Left renal pelvis (tissue), 4 donors: ENCODE measurements around the gene PFKFB4. TPM values are rescaled to one million over a fixed set of nuclear protein-coding genes. Genes with fewer than 3 reads are reported as not detected.

ENCODE experiments used
- DNase-seq, 4 donors: peaks; one replicate each; pipeline ENCODE4 v3.0.0-alpha.2; 2013; ENCODE audit warnings: low read depth in 4 of 4, low spot score in 3 of 4
- polyA plus RNA-seq, 4 donors: library from polyadenylated mRNA; unstranded; fragments of 120-200 nt; gene quantifications; one replicate each; pipeline ENCODE4 v1.2.1, GENCODE V29; 2013; ENCODE audit not compliant: insufficient read length in 4 of 4

PFKFB4 gene
- 1 to 10 TPM; 2.9 to 6.5 (median 5.5) TPM for polyA plus RNA-seq

DNA sequence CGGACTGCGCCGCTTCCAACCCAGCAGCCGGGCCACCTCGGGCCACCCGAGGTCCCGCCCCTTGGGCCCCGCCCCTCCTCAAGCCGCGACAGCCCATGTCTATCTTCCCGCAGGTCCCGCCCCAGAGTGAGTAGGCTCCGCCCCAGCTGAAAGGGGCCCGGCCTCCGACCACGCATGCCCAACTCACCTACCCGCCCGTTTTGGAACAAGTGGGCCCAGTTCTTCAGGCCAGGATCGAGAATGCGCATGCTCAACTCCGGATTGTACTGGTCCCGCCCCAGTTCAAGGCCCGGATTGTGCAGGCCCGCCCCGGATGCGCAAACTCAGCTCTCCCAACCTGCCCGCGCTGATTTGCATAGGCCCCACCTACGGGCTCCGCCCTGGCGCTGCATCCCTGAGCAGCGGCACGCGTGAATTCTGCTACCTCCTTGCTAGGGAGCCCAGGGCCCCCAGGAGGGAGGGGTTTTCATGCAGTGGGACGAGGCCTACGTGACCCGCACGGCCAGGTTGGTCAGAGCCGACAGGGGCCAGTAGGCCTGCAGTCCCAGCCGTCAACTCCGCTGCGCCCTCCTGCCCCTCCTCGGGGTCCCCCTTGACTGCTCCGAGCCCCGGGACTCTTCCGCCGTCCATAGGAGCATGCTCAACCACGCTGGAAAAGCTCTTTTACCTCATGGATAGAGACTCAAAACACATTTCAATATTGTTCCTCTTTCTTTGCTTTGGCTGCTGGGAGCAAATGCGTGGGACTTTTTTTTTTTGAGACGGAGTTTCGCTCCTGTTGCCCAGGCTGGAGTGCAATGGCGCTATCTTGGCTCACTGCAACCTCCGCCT lies at the start of gene PFKFB4:
TSS of gene PFKFB4 (minus strand) at position 8 of the 831 bp plus-strand sequence. CDS start 26 bp downstream, outside the sequence.
- peak; percentile 96 to 99 (median 98) for DNase-seq

DNA sequence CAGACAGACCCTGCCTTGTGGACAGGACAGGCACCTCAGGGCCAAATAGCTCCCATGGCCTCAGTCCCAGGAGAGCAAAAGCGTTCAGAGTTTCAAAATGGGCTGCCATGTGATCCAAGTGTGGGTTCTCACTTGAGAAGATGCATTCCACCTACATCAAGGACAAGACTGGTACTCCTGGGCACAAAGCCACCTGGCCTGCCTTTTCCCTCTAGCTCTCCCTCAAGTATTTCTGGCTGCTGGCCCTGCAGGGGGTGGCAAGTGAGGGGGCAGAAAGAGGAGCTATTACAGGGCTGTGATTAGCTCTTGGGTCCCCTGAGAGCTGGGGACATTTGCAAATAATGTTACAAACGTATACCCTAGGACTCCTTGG lies 45.0 kb upstream of the PFKFB4 start:
- no peak for DNase-seq

DNA sequence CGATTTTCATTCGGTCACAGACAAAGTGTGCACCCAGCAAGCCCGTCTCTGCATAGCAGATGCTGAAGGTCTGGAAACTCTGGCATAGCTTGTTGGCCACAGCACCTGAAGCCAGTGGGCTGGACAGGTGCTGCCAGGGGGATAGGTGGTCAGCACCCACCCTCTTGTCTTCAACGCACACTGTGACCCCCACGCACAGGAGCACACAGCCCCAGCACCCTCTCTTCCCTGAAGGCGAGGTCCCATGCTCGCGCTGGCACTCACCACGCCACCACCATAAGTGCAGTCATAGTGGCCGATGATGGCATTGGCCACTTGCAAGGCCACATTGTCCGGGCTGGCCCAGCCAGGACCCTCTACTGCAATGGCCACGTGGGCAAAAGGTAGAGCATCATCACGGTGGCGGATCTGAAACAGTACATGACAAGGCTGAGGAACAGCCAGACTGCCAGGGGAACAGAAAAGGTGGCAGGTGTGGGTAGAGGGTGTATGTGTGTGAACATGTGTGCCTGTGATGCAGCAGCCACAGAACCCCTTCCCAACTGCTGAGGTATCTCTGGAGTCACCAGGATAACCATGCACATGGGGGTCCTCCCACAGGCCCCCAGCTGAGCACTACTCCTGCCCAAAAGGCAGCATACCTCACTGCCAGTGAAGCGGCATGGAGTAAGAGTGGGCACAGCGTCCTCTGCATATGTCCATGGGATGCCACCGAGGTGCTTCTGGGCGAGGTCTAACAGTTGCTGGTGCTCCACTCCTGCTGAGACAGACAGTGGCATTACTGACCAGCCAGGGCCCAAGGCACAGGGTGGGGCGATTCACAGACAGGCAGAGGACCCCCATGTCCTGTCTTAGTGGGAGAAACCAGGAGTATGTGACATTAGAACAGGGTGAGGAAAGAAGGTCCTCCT lies 44.4 kb upstream of the PFKFB4 start:
- no peak for DNase-seq

DNA sequence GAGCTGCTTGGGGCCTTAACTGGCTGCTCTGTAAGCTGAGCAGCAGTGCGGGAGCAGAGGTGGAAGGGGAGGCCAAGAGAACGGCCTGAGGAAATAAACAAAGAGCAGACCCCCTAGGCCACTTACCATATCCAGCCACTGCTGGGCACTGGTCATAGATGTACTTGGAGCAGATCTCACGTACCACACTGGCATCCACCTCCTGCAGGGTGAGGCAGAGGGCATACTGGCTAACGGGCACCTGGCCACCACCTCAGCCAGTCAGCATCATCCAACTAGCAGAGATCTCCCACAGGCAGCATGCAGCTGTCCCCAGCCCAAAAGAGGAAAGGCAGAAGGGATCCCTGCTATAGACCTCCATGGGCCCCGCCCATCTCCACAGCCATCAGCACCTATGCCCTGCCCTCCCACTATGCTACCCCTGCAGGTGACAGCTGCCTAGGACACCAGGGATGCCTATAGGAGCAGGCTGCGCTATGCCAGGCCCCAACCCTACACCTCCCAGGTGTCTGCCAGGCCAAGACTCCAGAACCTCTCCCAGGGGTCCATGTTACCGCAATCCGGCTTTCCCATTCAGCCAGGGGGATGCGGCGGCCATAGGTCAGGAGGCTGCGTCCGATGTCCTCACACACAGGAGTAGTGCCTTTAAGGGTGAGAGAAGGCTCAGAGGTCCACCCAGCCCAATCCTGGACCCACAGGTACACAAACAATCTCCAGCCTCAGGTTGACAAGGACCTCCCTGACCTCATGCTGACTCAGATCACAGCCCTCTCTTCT lies 43.1 kb upstream of the PFKFB4 start:
- no peak for DNase-seq

DNA sequence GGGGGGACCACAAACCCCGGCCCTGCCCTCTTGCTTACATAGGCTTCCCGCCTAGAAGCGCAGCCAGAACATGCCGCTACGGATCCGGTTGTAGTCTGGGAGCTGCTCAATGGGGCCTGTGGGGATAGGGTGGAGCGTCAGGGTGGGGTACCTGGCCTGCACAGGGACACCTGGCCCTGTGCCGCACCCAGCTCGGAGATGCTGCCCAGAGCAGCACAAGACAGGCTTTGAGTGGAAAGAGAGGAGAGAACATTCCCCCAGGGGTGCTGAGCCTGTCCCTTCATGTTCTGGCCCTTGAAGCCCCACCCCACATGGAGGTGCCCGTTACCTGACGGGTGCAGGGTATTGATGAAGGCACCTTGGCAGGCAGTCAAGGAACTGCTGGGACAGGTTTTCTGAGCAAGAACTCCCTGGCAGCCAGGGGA lies 42.5 kb upstream of the PFKFB4 start:
- DNase-seq: no peak

DNA sequence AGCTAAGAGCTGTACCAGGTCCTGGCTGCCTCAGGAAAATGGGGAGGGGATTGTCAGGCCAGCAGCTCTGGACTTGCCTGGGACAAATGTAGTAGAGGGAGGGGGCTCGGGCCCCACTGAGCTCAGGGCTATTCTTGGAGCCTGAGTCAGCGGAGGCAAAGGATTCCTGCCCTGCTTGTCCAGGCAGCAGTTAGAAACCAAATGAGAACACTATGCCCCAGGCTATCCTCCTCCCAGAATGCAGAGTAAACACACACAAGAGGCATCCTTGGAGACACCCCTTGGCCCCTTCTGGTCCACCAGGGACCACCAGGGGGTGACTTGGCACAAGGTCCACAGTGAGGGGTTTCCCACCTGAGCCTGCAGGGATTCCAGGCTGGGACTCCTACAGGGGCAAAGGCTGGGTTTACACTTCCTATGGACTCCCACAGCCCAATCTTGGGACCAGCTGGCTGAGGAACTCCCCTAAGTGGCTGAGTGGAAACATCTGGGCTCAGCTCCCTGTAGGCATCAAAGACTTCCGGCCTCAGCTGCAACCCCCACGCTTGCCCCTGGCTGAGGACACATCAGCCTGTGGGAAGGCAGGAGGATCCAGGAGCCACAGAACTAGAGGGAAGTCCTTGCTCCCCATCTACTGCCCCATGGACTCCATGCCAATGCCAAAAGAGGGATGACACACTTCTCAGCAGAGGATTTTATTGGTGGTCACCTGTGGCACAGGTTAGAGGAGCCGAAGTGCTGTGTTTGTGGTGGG lies 41.9 kb upstream of the PFKFB4 start:
- peak in 3 of 4 donors; percentile 60 to 78 (median 71) for DNase-seq

DNA sequence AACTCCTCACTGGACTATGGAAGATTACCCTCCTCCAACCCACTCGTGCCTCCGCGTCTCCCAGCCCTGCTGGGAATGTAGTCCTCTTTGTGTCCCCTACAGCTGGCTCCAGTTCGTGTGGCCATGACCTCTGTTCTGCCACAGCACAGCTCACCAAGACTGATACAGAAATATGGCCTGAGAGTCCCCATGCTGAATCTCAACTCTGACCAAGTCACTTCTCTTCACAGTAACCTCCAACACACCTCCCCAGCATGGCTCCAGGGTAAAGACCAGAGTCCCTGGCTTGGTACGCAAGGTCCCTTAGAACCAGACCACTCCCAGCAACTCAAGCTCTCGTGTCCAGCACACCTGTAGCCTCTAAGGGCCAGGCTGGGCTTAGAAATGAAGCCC lies 40.8 kb upstream of the PFKFB4 start:
- no peak for DNase-seq

DNA sequence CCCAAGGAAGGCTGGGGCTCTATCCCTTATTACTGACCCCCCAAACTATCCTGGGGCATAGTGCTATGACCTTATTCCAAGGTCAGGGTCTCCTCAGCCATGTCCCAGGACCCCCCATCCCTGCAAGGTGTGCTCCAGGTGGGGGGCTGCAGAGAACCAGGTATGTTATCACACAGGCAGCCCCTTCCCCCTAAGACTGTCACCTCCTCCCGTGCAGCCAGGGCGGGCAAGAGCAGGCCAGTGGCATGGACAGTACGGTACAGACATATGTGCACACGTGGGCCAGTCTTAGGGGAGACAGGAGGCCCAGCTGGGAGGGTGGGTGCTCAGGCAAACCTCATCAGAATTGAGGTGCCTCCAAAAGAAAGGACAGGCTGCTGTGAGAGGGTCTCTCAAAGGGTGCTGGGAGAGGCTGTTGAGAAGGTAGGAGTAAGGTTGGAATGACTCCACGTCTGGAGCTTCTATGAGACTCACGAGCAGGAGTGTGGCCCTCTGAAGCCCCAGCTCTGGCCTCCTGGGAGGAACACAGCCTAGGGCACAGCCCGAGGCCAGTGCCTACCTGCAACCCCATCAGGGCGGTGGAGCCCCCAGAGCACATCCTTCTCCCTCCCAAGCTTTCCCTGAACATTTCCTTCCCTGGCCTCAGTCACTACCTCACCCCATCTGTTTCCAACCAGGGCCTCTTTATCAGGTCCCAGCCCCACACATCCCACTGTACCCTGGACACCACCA lies 40.2 kb upstream of the PFKFB4 start:
- DNase-seq: no peak

DNA sequence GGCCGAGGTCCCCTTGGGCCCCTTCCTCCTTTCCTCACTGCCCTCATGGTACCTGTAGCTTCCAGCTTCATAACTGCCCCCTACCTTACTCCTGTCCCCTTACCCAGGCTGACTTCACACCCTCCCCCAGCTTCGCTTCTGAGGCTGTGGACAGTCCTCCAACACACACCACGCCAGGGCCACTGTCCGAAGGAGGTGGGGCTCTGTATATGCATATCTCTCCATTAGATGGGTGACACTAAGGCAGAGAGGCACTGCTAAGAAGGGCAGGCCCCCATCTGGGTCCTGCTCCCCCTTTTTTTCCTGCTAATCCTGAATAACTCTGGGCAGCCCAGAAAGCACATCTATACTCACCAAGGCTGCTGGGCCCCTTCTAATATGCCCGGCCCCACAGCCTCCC lies 39.6 kb upstream of the PFKFB4 start:
- no peak for DNase-seq

DNA sequence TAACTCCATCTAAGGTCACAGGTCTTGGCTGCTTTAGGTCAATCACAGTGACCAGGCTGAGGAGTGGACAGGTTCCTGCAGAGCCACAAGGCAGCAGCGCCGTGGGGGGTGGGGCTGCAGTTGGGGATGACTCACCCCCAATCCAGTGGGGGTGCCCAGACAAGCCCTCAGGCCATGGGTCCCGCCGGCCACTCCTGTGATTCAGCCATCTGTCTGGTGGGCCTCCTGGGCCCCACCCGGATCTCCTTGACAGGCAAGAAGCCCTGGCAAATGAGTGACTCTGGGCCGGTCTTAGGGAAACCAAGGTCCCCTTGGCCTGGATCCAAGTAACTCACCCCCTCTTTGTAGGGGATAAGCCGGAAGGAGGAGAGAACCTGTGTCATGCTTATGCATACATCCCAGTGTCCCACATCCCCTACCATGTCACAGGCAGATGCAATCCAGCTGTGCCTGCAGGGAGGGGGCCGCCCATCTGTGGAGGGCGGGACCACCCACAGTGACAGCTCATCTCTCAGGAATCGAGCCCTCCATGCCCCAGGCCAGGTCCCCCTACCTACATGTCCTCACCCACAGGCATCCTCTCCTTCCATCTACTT lies 39.0 kb upstream of the PFKFB4 start:
- no peak for DNase-seq

DNA sequence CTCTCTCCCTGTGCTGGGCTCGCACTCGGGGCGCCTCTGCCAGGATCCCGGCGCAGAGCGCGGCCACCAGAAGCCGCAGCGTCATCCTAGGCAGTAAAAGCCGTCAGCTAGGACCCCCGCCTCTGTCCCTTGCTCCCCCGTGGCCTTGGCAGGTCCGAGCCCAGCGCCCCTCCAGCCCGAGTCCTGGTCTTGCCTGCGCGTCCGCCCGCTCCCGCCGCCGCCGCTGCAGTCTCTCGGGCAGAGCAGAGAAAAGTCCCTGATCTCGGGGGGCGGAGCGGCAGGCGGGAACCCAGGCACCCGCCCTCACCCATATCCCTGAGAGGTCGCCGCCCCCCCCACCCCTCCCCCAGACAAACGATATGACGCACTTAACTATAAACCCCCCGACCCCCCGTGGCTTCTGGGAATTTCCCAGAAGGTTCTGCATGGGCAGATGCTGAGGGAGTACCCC lies 38.5 kb upstream of the PFKFB4 start, which contains the start of gene COL7A1:
TSS of gene COL7A1 (minus strand) at position 255 of the 451 bp plus-strand sequence. CDS start at position 85, 170 bp downstream.
- DNase-seq: no peak

DNA sequence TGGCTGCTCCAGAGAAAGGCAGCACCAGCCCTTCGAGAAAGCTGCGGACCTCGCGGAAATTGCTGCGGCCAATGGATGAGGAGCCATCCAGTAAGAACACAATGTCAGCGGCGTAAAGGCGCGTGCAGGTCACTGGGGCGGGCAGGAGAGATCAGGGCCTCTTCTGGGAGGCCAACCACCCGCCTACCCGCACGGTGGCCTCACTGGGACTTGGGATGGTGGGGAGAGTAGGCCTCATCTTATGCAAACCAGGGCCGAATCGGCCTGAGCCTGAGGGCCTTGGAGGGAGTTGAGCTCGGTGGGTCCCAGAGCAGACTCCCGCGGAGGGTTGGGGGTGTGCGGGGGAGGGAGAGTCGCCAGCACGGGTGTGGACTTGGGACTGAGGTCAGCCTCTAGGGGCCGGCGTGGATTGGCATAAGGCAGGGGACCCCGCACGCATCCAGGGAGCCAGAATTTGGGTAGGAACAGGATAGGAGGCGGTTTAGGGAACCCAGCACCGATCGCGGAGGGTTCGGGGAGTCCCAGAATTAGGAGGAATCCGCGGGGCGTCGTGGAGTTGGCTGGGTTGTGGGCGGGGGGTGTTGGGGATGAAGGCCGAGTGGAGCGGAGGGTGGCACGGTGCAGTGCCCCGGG lies 37.9 kb upstream of the PFKFB4 start:
- DNase-seq: no peak

DNA sequence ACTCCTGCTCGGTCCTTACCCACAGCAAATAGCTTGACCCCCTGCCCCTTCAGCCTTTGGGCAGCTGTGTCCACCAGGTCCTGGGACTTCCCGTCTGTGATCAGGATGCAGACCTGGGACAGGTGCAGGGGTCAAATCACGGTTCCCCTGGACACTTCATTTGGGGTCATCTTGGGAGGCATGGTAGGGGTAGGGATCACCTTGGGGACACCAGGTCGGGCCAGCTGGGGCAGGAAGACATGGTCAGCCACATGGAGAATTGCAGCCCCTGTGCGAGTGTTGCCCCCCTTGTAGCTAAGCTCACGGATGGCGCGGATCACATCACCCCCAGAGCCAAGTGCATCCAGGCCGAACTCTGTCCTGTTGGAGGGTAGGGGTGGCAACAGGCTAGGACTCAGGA lies 36.7 kb upstream of the PFKFB4 start:
- DNase-seq: no peak

DNA sequence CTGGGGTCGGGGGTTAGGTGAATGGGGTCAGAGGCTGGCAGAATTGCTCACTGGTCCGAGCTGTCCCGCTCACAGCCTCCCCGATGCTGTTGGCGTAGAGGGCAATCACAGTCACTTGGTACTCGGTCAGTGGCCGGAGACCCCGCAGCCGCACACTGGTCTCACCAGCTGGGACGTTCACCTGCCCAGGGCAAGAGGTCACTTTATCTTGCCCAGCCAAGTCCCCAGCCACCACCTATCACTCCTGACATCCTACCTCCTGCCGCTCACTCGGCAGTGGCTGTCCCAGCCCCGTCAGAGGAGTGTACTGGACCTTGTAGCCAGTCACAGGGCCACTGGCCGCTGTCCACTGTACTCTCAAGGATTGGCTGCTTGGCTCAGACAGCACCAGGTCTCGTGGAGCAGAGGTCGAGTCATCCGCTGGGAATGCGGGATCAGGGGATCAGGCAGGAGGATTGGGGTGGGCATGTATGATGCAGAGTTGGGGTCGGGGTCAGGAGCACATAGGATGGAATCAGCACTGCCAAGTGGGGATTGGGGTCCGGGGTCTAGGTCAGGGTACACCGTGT lies 36.0 kb upstream of the PFKFB4 start:
- no peak for DNase-seq

DNA sequence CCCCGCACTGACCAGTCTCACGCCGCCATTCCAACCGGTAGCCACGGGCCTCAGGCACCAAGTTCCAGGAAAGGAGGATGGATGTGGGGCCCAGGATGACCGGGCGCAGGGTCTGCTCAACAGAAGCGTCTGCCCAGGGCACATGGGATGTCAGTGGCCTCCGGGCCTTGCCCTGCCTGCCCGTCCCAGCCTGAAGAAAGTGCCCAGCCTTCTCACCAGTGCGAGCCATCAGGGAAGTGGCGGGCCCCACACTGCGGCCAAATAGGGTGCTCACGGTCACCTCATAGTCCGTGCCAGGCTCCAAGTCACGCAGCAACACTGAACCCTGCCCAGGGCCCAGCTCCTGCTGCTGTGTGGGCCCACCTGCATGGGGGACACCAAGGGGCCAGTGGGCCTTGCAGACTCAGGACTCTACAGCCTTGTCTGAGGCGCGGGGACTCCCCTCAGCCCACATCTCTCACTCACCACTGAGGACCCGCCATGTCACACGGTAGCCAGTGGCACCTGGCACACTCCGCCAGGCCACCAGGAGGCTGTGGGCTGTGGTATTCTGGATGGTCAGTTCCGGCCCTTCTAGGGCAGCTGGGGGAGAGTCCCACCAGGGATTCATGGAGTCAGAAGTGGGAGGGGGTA lies 35.4 kb upstream of the PFKFB4 start:
- DNase-seq: no peak

DNA sequence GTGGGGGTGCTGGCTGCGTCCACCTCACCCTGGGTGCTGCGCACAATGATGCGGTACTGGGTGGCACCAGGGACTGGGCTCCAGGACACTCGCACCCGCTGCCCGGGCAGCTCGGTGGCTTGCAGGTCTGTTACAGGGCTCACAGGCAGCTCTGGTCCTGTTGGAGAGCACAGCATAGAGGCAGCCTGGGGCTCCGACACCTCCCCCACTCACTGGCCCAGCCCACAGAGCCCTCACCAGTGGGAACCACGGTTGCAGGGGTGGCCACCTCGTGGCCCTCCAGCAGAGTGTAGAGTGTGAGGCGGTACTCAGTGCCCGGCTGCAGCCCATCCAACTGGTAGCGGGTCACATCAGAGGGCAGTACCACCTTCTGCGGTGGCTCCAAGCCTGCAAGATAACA lies 34.8 kb upstream of the PFKFB4 start:
- no peak for DNase-seq

DNA sequence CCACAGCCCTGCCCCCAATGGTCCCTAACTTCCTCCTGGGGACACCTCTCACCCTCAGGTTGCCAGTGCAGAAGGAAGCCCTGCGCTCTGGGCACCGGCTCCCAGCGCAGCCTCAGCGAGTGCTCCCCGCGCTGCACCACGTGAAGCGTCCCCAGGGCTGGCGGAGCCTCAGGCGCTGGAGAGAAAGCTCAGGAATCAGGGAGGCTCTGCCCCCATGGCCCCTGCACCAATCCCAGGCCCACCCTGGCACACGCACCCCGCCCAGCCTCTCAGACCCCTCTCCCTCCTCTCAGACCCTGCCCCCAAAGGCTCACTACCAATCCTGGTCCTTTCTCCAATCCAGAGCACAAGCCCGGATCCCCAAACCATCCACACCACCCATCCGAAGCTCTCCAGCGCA lies 31.6 kb upstream of the PFKFB4 start:
- no peak for DNase-seq

DNA sequence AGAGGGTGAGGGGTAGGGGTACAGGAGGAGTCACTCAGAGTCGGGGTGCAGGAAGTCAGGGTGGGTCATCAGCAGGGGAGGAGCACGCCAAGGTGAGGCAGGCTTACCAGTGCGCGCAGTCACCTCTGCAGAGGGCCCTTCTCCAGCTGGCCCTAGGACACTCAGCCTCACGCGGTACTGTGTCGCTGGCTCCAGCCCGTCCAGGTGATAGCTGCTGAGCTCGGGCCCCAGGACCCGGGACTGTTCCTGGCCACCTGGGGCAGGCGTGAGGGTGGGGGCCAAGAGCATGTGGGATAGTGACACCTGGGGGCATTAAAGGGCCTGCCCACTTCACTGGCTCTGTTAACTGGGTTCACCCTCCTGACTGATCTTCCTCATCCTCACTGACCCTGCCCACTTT lies 31.1 kb upstream of the PFKFB4 start:
- DNase-seq: no peak
